Measurements from ENCODE around the gene ARHGAP23. TPM values are rescaled to one million over a fixed set of nuclear protein-coding genes. Genes with fewer than 3 reads are reported as not detected.
A peak's percentile ranks its signal among the peaks of the same experiment; 100 is the strongest.
"Not testable (repeated sequence)": the region's sequence is repeated elsewhere in the genome, so short reads cannot be mapped to it uniquely, and the experiment has no call there.

ARHGAP23 gene
- total RNA-seq, 1 donor = 66.1 TPM

GRCh38 chr17:38510421-38511149 lies 82.3 kb downstream of the ARHGAP23 start:
- TF ChIP-seq CTCF (IDR thresholded peaks at IDR 0.05; ENCODE audit: insufficient read depth, low read depth, low read length) = no peak
- H3K4me3 ChIP-seq (ENCODE audit: low read depth, low read length) = no peak overlapping the region
- no peak for DNase-seq (ENCODE audit: low read depth)

DNA sequence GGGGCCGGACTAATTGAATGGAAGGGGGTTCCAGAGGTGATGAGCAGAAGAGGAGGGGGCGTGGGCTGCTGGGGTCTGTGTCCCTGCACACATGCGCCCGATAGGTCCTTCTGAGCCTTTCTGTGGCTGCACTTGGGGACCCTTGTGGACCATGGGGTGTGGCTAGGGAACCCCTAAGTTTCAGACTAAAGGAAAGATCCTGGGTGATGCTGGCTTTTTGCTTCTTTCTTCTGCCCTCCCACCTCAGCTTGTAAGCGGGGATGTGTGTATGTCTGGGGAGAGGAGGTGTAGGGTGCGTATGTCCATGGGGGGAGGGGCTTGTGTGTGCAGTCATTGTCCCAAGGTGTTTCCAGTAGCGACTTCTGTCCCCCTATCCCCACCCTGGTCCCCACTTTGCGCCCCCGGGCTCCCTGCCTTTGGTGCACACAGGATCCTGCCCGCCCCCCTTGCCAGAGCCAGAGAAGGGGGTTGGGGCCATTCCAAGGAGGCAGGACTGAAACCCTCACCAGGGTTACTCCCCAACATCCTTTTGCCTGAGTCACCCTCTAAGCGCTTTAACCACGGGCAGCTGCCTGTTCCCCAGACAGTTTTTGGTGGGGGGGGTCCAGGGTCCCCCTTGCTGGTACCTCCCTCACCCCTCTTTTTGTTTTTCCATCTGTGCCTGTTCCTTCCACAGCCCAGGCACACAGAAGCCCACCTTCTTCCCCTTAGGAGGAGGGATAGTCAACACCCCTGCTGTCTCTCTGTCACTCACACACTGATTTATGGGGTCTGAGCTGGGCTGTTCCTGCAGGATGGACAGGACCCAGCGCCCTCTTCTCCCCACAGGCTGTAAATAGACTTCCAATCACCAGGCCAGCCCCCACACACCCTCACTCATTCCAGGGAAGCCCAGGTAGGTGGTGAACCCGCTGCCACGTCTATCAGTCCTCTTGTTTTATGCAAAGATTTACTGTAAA lies 83.2 kb downstream of the ARHGAP23 start:
- TF ChIP-seq CTCF (IDR thresholded peaks at IDR 0.05; ENCODE audit: insufficient read depth, low read depth, low read length) = no peak
- H3K4me3 ChIP-seq (ENCODE audit: low read depth, low read length) = no peak overlapping the region
- DNase-seq (ENCODE audit: low read depth) = peak; percentile 37

DNA sequence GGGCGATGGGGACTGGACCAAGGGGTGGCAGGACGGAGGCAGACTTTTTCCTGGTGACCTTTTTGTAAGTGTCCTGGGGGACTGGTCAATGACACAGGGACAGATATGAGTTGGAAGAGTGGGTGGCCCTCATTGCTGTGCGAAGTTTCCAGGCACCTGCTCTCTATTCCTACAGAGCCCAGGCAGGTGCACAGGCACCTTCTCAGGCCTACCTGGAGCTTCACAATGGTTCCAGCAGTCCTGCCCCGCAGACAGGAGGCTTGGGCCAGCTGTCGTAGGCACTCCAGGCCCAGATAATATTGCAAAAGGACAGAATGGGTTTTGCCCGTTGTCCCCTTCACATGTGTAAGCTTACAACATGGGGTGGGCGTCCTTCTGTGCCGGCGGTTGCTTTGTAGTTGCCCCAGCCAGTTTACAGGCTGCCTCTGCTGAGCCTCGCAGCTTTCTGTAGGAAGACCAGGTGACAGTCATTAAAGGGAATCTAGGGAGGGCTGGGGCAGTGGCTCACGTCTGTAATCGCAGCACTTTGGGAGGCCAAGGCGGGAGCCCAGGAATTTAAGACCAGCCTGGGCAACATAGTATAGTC lies 84.3 kb downstream of the ARHGAP23 start:
- no peak overlapping the region for H3K4me3 ChIP-seq (ENCODE audit: low read depth, low read length)
- TF ChIP-seq CTCF (IDR thresholded peaks at IDR 0.05; ENCODE audit: insufficient read depth, low read depth, low read length) = no peak
- DNase-seq (ENCODE audit: low read depth) = no peak

DNA sequence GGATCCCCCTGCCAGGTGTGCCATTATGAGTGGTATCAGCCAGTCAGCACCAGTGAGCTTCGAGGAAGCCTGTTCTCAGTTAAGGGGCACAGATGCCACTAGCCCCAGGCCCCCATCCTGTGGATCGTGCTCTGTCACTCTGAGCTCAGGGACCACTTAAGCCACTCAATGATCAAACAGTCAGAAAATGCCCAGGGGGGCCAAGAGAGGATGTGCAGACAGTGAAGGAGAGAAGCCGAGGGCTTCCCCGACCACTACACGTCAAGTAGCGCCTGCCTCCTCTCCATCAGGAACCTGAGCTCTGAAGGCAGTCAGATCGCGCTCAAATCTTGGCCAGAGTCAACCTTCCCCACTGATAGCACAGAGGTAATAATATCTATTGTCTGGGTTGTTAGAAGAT lies 98.3 kb downstream of the ARHGAP23 start:
- DNase-seq (ENCODE audit: low read depth); H3K4me3 ChIP-seq (ENCODE audit: low read depth, low read length): not testable (repeated sequence)

DNA sequence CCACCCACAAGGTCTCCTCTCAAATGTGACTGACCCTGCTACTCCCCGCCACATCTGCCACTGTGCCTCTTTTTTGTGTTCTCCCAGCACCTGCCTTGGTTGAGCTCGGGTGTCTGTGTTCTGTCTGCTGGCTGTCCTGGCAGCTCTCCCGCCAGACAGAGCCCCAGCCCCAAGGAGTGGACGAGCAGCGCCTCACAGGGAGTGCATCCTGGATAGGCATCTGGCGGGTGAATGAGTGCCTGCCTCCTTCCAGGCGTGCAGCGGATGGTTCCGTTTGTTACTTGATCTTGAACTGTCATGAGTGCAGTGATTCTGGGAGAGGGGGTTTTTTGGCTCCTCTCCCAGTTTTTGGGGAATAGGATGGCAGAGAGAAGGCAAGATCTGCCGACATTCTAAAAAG lies 99.9 kb downstream of the ARHGAP23 start:
- not testable (repeated sequence) for H3K4me3 ChIP-seq (ENCODE audit: low read depth, low read length); DNase-seq (ENCODE audit: low read depth)

- H3K4me3 ChIP-seq (ENCODE audit: low read depth, low read length); DNase-seq (ENCODE audit: low read depth): not testable (repeated sequence)
Observed at GRCh38 chr17:38530856-38531255, 102.6 kb downstream of the ARHGAP23 start.

DNA sequence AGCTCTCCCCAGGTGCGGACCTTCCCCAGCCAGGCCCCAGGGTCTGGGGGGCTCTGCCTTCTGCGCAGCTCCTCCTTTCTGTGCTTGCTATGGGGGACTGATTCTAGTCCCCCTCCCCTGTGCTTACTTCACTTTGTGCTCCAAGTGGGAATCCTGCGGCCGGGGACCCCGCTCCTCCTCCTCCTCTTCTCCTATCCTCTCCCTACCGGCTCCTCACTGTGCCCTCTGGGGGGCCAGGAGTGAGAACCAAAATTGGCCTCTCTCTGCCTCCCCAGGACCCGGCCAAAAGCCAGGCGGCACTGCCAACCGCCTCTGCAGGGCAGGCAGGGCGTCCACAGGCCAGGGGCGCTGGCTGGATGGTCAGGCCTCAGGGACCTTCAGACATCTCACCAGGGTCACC lies 103.5 kb downstream of the ARHGAP23 start:
- not testable (repeated sequence) for H3K4me3 ChIP-seq (ENCODE audit: low read depth, low read length); DNase-seq (ENCODE audit: low read depth)

- H3K4me3 ChIP-seq (ENCODE audit: low read depth, low read length) = no peak overlapping the region
- no peak for TF ChIP-seq CTCF (IDR thresholded peaks at IDR 0.05; ENCODE audit: insufficient read depth, low read depth, low read length)
- DNase-seq (ENCODE audit: low read depth) = no peak
Observed at GRCh38 chr17:38532451-38532850, 104.2 kb downstream of the ARHGAP23 start.
